HG03558 (cell line): ENCODE results near the gene UBE4A.

ENCODE experiments used
- ATAC-seq: cut with Tn5 transposase; IDR thresholded peaks from one replicate; pipeline ENCODE4 v1.9.1; 2021; ENCODE audit warnings: moderate number of reproducible peaks; ENCODE audit not compliant: unreplicated experiment; ENCODE audit errors: extremely low read depth

Gene UBE4A, protein sequence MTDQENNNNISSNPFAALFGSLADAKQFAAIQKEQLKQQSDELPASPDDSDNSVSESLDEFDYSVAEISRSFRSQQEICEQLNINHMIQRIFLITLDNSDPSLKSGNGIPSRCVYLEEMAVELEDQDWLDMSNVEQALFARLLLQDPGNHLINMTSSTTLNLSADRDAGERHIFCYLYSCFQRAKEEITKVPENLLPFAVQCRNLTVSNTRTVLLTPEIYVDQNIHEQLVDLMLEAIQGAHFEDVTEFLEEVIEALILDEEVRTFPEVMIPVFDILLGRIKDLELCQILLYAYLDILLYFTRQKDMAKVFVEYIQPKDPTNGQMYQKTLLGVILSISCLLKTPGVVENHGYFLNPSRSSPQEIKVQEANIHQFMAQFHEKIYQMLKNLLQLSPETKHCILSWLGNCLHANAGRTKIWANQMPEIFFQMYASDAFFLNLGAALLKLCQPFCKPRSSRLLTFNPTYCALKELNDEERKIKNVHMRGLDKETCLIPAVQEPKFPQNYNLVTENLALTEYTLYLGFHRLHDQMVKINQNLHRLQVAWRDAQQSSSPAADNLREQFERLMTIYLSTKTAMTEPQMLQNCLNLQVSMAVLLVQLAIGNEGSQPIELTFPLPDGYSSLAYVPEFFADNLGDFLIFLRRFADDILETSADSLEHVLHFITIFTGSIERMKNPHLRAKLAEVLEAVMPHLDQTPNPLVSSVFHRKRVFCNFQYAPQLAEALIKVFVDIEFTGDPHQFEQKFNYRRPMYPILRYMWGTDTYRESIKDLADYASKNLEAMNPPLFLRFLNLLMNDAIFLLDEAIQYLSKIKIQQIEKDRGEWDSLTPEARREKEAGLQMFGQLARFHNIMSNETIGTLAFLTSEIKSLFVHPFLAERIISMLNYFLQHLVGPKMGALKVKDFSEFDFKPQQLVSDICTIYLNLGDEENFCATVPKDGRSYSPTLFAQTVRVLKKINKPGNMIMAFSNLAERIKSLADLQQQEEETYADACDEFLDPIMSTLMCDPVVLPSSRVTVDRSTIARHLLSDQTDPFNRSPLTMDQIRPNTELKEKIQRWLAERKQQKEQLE

DNA sequence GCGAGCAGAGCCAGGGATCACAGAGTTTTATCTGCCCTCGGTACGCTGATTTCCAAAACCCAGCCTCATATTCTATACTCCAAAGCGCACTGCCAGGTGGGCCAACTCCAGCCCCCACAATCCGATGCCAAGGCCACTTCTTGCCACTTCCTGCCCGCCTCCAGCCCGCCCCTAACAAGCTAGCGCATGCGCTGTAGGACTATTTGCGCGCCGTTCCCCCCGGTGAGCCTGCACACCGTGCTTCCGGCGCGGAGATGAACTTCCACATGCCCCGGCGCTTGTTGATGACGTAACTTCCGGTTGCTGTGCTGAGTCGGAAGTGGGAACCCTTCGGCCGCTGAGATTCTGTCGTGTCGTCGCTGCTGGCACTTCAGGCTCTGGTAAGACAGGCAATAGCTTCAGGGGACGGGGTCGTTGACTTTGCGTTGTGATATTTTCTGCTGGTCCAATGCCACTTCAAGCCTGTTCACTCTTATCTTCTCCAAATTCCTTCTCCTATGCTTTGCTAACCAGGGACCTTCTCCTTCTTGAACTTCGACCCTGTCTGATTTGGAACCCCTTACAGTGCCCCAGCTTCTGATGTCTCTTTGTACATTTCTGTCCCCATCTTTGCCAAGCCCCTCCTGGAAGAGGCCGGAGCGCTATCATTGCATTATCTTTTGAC, at the start of gene UBE4A:
Gene UBE4A, plus strand, starts transcription at position 306 of the 664 bp plus-strand sequence. CDS start 5,481 bp downstream, outside the sequence.
- ATAC-seq: no peak

DNA sequence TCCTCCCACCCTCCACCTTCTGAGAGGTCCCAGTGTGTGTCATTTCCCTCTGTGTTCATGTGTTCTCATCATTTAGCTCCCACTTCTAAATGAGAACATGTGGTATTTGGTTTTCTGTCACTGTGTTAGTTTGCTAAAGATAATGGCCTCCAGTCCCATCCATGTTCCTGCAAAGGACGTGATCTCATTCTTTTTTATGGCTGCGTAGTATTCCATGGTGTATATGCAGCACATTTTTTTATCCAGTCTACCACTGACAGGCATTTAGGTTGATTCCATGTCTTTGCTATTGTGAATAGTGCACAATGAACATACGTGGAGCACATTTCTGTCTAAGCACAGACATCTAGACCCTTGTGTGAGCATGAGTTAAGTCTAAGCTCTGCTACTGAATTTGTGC, 49.1 kb upstream of the UBE4A start:
- ATAC-seq: no peak

DNA sequence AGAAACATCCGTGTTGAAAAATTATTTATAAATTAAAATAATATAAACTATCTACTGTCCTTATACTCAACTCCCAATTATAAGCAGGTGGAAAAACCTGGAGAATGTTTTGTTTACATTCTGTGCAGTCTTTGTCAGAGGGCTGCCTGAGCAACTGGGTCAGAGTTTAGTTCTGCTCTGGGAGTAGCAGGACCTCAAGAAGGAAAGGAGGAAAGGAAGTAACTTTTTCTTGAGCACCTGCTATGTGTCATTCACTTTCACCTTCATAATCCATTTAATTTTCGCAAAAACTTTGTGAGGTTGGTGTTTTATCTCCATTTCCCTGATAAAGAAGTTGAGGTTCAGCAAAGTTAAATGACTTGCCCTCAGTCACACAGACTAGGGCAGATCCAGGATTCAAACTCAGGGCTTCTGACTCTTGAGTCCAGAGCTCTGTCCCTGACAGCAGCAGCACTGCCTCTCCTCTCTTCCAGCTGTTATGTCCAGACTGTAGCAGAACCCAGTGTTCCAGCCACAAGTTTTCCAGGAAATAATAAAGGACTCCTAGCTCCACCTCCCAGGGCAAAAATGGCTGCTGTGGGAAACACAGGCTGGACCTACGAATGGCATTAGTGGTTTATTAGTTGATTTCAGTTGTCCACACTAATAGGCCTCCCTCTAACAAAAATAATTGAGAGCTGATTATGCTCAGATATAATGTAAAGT, 48.5 kb upstream of the UBE4A start:
- no peak for ATAC-seq

DNA sequence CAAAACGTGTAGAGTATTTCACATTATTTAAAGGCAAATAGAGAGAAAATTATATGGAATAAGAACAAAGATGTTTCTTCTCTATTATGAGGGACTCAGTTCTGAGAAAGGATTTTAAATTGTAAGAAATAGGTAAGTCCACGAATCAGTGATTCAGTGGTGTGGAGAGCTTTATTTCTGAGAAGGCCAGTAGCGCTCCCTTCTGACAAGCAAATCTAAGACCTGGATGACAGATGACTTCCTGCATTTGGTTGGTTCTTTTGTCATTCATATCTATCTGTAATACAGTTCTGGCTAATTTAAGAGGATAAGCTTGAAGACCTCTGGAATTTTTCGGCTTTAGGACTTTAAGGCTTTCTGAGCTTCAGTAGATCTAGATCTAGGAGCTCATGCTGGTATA, 47.9 kb upstream of the UBE4A start:
- no peak for ATAC-seq

DNA sequence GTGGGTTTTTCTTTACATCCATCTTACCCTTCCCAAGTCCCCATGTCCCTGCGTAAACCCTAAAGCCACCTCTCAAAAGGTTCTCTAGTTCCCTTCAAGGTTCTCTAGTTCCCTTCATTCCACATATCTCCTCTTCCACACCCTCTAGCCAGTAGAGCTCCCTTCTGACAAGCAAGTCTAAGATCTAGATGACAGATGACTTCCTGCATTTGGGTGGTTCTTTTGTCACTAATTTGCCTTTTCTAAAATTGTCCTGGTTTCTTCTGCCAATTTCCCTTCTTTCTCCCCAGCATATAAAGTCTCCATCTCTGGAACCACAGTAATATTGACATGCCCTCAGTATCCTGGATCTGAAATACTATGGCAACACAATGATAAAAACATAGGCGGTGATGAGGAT, 47.1 kb upstream of the UBE4A start:
- no peak for ATAC-seq

DNA sequence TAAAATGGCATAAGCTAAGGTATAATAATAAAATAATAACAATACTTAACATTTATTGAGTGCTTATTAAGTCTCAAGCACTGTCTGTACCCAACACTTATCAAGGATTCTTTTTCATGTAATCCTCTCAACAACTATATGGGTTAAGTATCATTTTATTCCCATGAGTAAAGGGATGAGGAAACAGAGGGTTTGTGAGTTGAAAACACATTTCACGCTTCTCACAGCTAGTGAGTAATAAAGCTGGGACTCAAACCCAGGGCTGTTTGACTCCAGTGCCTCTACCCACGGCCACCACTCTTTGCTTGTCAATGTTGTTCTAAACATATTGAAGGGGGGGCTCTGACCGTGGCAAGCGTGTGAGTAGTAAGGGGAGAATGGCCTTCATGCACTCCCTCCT, 46.2 kb upstream of the UBE4A start:
- no peak for ATAC-seq

DNA sequence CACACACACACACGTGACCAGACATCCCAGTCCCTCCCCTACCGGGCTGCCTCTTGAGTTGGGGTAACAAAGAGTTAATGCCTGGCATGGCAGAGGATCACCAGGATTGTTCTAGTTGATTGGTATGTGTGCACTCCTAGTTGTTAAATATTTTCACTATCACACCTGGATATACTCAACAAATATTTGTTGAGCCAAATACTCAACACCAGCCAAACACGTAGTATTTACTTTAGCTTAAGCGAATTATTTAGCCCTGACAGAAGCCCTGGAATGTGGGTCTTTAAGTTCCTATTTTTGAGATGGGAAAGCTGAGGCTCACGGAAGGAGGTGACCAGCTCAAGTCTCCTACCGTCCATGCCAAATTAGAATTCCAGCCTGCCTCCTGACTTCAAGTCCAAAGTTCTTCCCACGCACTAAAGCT, 44.4 kb upstream of the UBE4A start:
- ATAC-seq: no peak

DNA sequence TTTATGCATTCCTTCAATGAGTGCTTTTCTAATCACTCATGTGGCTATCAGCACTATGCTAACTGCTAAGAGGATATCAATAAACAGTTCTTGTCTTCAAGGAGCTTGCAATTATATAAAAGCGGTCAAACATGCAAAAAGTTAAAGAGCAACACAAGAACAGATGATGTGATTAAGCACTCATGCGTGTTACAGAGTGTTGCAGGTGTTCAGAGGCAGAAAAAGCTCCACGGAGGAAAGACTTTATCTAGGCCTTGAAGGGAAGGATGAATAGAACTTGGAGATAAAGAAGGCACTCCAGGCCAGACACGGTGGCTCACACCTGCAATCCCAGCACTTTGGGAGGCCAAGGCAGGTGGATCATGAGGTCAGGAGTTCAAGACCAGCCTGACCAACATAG, 41.3 kb upstream of the UBE4A start:
- no peak for ATAC-seq

DNA sequence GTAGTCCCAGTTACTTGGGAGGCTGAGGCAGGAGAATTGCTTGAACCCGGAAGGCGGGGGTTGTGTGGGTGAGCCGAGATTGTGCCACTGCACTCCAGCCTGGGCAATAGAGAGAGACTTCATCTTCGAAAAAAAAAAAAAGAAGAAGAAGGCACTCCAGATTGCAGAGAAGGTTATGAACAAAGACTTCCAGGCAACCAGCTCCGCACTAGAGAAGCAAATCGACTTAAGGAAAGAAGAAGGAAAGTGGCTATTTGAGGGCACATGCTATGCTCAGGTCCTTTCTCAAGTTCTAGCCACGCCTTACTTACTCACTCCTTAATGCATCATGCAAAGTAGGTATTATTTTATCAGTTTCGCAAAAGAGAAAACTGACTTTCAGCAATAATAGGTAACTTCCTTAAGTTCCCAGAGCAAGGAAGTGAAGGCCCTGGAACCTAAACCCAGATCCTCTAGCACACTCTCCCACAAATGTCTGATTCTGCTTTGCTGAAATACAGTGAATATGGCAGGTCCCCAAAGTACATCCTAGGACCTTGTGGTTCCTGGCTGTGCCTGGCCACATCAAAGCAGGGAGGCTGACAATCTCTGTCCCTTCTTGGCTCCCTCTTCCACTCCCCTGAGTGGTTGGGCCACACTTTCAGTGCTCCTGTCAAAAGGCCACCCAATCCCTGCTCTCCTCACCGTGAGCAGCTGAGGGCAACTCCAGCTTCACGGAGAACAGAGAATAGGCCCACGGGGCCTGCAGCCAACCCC, 40.6 kb upstream of the UBE4A start:
- no peak for ATAC-seq

DNA sequence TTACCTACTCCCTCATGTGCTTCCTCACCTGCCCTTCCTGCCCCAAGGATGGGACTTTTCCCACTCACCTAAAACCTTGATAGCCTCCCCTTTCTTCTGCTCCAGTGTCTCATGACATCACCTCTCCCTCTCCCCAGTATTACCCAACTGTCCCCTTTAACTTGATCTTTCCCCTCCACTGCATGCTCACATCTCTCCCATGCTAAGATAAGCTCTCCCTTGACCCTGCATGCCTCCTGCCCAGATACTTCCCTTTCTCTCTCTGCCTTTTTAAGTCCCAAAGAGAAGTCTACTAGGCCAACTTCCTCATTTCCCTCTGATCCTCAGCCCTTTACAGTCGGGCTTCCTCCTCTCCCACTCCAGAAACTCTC, 40.1 kb upstream of the UBE4A start:
- no peak for ATAC-seq

DNA sequence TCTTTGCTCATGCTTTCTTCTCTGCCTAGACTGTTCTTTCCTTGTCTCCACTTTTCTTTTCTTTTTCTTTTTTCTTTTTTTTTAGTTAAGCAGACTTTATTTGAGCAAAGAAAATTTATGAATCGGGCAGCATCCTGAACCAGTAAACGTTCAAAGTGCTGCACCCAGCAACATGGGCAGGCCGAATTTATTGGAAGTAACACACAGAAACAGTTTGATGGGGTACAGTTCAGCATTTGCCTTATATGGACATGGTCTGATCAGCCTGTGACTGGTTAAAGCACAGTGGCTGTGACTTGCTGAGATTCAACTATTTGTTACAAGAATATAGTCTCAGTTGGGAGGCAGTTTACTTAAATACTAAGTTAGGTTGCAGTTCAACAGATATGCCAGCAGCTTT, 38.9 kb upstream of the UBE4A start:
- ATAC-seq: no peak

DNA sequence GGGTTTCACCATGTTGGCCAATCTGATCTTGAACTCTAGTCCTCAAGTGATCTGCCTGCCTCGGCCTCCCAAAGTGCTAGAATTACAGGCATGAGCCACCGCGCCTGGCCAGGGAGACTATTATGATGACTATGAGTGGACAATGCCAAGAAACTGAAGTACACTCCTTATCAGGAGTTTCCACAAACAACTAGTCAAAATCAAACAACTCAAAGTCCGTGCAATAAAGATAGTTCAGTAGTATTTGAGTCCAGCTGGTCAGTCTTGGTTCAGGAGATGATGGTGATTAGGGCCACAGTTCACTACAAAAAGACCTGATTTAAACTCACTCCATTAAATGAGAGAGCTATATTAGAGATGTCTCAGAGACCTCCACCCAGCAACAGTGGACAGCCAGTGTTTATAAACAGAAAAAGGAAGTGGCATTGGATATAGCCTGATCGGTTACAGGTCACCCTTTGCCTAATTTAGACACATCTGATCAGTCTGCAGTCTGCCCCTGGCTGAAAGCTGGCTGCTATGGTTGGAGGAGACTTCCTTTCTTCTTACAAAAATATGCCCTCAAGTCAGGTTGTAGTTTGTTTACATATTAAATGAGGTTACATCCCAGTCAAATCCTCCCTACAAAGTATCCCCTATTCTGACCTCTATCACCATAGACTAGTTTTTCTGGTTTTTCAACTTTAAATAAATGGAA, 37.9 kb upstream of the UBE4A start:
- no peak for ATAC-seq

DNA sequence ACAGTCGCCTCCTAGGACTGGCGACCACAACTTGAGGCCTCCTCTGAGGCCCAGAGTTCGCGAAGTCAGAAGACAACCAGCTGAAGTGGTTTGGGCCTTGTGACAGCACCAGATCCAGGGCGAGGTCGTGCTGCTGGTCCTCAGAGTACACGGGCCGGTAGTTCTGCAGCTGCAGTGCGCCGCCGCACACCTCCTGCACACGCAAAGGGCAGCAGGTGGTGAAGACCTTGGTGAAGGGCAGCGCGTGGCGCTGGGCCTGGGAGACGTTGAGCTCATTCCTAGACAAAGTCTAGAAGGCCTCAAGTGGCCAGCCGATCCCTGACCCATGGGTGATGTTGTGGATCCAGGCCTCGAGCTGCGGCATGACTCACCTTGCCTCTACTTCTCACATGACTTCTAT, 36.7 kb upstream of the UBE4A start:
- no peak for ATAC-seq

DNA sequence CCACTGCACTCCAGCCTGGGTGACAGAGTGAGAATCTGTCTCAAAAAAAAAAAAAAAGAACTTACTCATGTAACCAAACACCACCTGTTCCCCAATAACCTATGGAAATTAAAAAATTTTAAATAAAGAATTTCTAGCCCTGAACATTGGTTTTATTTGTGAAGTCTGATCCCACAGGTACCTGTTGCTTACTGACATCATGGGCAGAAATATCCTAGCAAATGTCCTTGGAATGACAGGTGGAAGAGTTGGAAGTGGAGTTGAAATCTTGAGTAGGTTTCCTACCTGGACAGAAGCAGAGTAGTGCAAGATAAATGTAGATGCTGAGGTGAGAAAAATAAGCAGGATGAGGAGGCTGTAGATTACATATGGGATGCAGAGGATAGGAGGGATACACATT, 34.1 kb upstream of the UBE4A start:
- no peak for ATAC-seq

DNA sequence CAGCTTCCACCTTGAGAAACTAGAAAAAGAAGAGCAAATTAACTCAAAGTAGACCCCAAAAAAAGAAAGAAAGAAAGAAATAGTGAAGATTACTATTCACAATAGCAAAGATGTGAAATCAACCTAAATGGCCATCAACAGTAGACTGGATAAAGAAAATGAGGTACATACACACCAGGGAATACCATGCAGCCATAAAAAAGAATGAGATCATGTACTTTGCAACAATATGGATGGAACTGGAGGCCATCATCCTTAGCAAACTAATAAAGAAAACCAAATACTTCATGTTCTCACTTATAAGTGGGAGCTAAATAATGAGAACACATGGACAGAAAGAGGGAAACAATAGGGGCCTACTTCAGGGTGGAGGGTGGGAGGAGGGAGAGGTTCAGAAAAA, 30.7 kb upstream of the UBE4A start:
- ATAC-seq: no peak

DNA sequence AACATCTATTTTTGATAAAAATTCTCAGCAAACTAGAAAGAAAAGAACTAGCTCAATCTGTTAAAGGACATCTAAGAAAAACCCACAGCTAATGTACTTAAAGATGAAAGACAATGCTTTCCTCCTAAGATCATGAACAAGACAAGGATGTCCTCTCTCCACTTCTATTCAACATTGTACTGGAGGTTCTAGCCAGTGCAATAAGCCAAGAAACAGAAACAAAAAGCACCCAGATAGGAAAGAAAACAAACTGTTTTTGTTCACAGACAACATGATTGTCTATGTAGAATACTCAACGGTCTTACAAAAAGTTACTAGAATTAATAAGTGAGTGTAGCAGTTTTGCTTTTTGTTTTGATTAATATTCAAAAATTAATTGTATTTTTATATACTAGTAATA, 24.7 kb upstream of the UBE4A start:
- no peak for ATAC-seq

DNA sequence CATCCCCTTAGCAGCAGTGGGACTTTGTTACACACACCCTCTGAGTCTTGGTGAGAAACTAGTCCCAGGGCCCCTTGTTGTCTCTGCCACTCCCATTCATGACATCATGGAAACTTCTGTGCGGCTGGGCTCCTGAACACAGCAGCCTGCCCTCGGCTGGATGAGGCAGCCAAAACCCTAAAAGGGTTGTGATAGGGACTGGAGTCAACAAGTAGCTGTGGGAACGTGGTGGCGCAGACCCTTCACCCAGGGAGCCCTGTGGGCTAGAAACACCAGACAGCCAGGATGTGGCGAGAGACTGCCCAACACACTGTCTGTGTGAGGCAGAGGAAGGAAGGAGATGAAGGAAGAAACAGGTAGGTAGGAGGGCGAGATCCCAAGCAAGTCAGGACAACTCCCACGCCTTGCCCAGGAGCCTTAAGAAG, 20.8 kb upstream of the UBE4A start:
- ATAC-seq: no peak

DNA sequence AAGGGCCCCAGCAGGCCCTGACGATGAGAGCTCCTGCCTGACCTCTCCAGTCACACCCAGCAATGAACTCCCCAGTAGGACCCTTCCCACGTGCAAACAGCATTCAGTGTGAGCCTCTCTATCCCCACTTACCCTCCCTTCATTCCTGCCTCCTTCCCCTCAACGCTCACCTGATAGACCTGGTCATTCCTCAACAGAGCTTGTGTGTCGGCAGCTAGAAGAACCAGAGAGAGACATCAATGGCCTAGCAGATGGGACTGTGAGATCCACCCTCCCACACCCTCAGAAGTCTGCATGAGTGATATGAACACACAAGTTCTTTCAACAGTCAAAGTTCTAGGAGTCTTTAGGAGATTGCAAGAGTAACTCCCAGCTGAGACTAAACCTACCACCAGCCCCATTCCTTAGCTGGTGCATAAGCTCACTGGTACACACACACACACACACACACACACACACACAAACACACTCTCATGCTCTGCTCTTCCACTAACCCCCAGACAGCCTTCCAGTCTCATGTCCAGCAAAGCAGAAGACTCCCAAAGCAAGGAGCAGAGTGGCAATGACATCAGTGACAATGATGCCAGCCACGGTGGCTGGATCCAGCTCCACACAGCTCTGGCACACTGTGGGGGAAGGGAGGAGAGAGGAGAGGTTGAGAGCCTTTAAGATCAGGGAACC, 20.0 kb upstream of the UBE4A start:
- ATAC-seq: no peak
